Prostate gland (tissue), 2 donors: ENCODE measurements around the gene PSMC2. TPM values are rescaled to one million over a fixed set of nuclear protein-coding genes. Genes with fewer than 3 reads are reported as not detected.
A peak's percentile ranks its signal among the peaks of the same experiment; 100 is the strongest.

Experiments
- DNase-seq: peaks from one replicate; pipeline ENCODE4 v3.0.0-alpha.2; 2019; ENCODE audit warnings: low spot score
- H3K27ac ChIP-seq, 2 donors: fragments of 200-600 bp; sonication (generic); 2 replicates each; pipeline ENCODE4 v1.5.1; 2017 to 2019
- H3K27me3 ChIP-seq: fragments of 200-600 bp; sonication (generic); replicated peaks from 2 replicates; pipeline ENCODE4 v1.5.1; 2019; ENCODE audit not compliant: insufficient read depth
- H3K36me3 ChIP-seq, 2 donors: fragments of 200-600 bp; sonication (generic); 1 replicate in 1 of 2; 2 replicates in 1 of 2; pipeline versions ENCODE4 v1.5.1 to v1.8.1; 2017 to 2019
- H3K4me1 ChIP-seq: fragments of 200-600 bp; sonication (generic); replicated peaks from 2 replicates; pipeline ENCODE4 v1.5.1; 2019
- H3K4me3 ChIP-seq, 2 donors: fragments of 200-600 bp; sonication (generic); 2 replicates each; pipeline ENCODE4 v1.5.1; 2017 to 2019
- H3K9me3 ChIP-seq: fragments of 200-600 bp; sonication (generic); 2 replicates; pipeline ENCODE4 v1.5.1; 2017
- CTCF ChIP-seq, 4 experiments: fragments of 200-600 bp in 2 of 4; fragments of 450-650 bp in 2 of 4; sonication (generic) in 2 of 4; IDR thresholded peaks; 1 replicate in 3 of 4; 2 replicates in 1 of 4; pipeline ENCODE4 v1.5.1; 2016 to 2019; ENCODE audit warnings: antibody characterized with exemption in 4 of 4, mild to moderate bottlenecking in 2 of 4, moderate library complexity in 2 of 4
- POLR2A ChIP-seq: fragments of 450-650 bp; IDR thresholded peaks from one replicate; pipeline ENCODE4 v1.6.1; 2016; ENCODE audit warnings: antibody characterized with exemption, mild to moderate bottlenecking
- POLR2AphosphoS5 ChIP-seq: sonication (generic); formaldehyde crosslinking; IDR thresholded peaks from one replicate; pipeline ENCODE4 v1.6.1; 2017; ENCODE audit warnings: antibody characterized with exemption
- WGBS: methylation state at CpG from one replicate; pipeline ENCODE4 v1.1.5; 2018; 5-methylcytosine and 5-hydroxymethylcytosine counted together
- intact Hi-C: fragments of 100-400 bp; cut with DNase I; formaldehyde crosslinking; loops from one replicate; pipeline ENCODE4 v1.14.2; 2022
- total RNA-seq, 2 donors: library from RNA; depleted of rRNA; stranded (reverse); fragments of >200 nt; gene quantifications; one replicate each; pipeline ENCODE4 v1.1.0, GENCODE V29; 2016

The PSMC2 gene
- total RNA-seq, 2 donors from 2014 or later: 62.0 to 102 TPM

- no peaks in the 10 kb centered on the region for H3K9me3 ChIP-seq
- H3K4me1 ChIP-seq: peaks cover 4% of the 10 kb centered on the region
- H3K36me3 ChIP-seq: peaks cover 0 to 7% of the 10 kb centered on the region in 2 donors
- TF ChIP-seq POLR2A: peak; percentile 35
- peak; percentile 91 for TF ChIP-seq POLR2AphosphoS5
- peak in 1 of 4 experiments; percentile 7 for TF ChIP-seq CTCF (IDR thresholded peaks at IDR 0.05)
- peak within 1 kb of the TSS; percentile 64 to 88 for H3K4me3 ChIP-seq
- intact Hi-C loops: no loop called here
- H3K27me3 ChIP-seq: no peaks in the 10 kb centered on the region
- peak within 1 kb of the TSS; percentile 63 to 73 for H3K27ac ChIP-seq
- WGBS: 9% methylated on average over 36 of the region's 43 CpGs
- peak; percentile 82 for DNase-seq
These were observed 2.8 kb upstream of the PSMC2 start, which contains the start of gene DNAJC2 for GRCh38 chr7:103344453-103345149. DNAJC2 (minus strand) TSS chr7:103344767; CDS start chr7:103344622, 145 bp downstream.

GRCh38 chr7:103346396-103346795, 1.0 kb upstream of the PSMC2 start:
- no peak overlapping the region for H3K27ac ChIP-seq
- no peaks in the 10 kb centered on the region for H3K27me3 ChIP-seq
- no peak for TF ChIP-seq CTCF (IDR thresholded peaks at IDR 0.05)
- TF ChIP-seq POLR2AphosphoS5: no peak
- no peak for TF ChIP-seq POLR2A
- peaks cover 4% of the 10 kb centered on the region for H3K4me1 ChIP-seq
- no peaks in the 10 kb centered on the region for H3K36me3 ChIP-seq
- H3K4me3 ChIP-seq: no peak overlapping the region
- no peaks in the 10 kb centered on the region for H3K9me3 ChIP-seq
- DNase-seq: no peak
- intact Hi-C loops: no loop called here
- WGBS: 81% methylated on average over 5 of the region's 5 CpGs

GRCh38 chr7:103348452-103348851, 1.0 kb downstream of the PSMC2 start:
- 7% methylated on average over 13 of the region's 13 CpGs for WGBS

GRCh38 chr7:103348959-103349358, 1.5 kb downstream of the PSMC2 start:
- Histone ChIP-seq H3K27ac (no peak overlapping the region), H3K27me3 (no peaks in the 10 kb centered on the region), H3K4me3 (peak overlapping the region; percentile 72 to 76), H3K36me3 (no peaks in the 10 kb centered on the region), H3K9me3 (no peaks in the 10 kb centered on the region), H3K4me1 (peaks cover 4% of the 10 kb centered on the region)
- no peak for DNase-seq
- WGBS: 40% methylated on average over 2 of the region's 2 CpGs
- no peak for TF ChIP-seq CTCF (IDR thresholded peaks at IDR 0.05)
- TF ChIP-seq POLR2A: no peak
- TF ChIP-seq POLR2AphosphoS5: no peak
- intact Hi-C loops: no loop called here

More at GRCh38 chr7:103348452-103348851, 1.0 kb downstream of the PSMC2 start:
- Histone ChIP-seq H3K27me3 (no peaks in the 10 kb centered on the region), H3K9me3 (no peaks in the 10 kb centered on the region), H3K4me3 (peak overlapping the region; percentile 72 to 76), H3K27ac (no peak overlapping the region), H3K4me1 (peaks cover 4% of the 10 kb centered on the region), H3K36me3 (no peaks in the 10 kb centered on the region)
- DNase-seq: no peak
- intact Hi-C loops: no loop called here
- TF ChIP-seq POLR2AphosphoS5: no peak
- TF ChIP-seq POLR2A: no peak
- no peak for TF ChIP-seq CTCF (IDR thresholded peaks at IDR 0.05)

GRCh38 chr7:103349805-103350204, 2.4 kb downstream of the PSMC2 start:
- 54% methylated on average over 1 of the region's 1 CpG for WGBS
- Histone ChIP-seq H3K4me1 (peaks cover 4% of the 10 kb centered on the region), H3K36me3 (no peaks in the 10 kb centered on the region), H3K27ac (no peak overlapping the region), H3K9me3 (no peaks in the 10 kb centered on the region), H3K27me3 (no peaks in the 10 kb centered on the region), H3K4me3 (no peak overlapping the region)
- no peak for TF ChIP-seq POLR2AphosphoS5
- no peak for TF ChIP-seq CTCF (IDR thresholded peaks at IDR 0.05)
- TF ChIP-seq POLR2A: no peak
- intact Hi-C loops: no loop called here
- no peak for DNase-seq
